Mammary epithelial cell (primary cell): ENCODE data around the gene HAS3.

ENCODE experiments used
- CTCF ChIP-seq, 2 donors: IDR thresholded peaks in 1 of 2; conservative IDR thresholded peaks in 1 of 2; 2 replicates each; pipeline ENCODE4 v1.5.1; 2011 to 2012; ENCODE audit warnings: inconsistent platforms in 2 of 2, low read length in 2 of 2, mild to moderate bottlenecking in 2 of 2, control low read depth in 1 of 2, low read depth in 1 of 2; ENCODE audit not compliant: insufficient read depth in 1 of 2; ENCODE audit errors: extremely low read depth in 1 of 2
- EZH2 ChIP-seq: IDR thresholded peaks from 2 replicates; pipeline ENCODE4 v1.6.1; 2012; ENCODE audit warnings: low read length, inconsistent platforms, borderline replicate concordance

- TF ChIP-seq CTCF (conservative IDR thresholded peaks at IDR 0.05 in 1 of 2, IDR thresholded peaks at IDR 0.05 in 1 of 2; ENCODE audit: extremely low read depth in 1 of 2, insufficient read depth in 1 of 2, low read depth in 1 of 2, low read length in 2 of 2) (no peak), EZH2 (no peak)
Observed at GRCh38 chr16:69100071-69100691, 5.3 kb upstream of the HAS3 start.
